ENCODE data around the gene PTPN2. TPM values are rescaled to one million over a fixed set of nuclear protein-coding genes. Genes with fewer than 3 reads are reported as not detected.

The PTPN2 gene
- total RNA-seq, 1 donor from 2014 or later: 95.2 TPM

DNA sequence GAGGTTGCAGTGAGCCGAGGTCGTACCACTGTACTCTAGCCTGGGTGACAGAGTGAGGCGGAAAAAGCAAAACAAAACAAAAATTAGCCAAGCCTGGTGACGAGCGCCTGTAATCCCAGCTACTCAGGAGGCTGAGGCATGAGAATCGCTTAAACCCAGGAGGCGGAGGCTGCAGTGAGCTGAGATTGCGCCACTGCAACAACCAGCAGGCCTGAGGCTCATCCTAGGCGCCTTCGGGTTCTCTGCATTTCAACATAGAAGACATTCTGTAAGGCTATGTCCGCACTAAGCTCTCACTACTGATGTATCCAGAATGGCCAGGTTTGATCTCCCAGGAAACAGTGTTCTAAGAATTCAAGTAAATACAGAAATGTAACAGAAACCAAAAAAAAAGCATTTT lies 23.5 kb downstream of the PTPN2 start:
- intact Hi-C loops (cut with micrococcal nuclease): no loop called here

DNA sequence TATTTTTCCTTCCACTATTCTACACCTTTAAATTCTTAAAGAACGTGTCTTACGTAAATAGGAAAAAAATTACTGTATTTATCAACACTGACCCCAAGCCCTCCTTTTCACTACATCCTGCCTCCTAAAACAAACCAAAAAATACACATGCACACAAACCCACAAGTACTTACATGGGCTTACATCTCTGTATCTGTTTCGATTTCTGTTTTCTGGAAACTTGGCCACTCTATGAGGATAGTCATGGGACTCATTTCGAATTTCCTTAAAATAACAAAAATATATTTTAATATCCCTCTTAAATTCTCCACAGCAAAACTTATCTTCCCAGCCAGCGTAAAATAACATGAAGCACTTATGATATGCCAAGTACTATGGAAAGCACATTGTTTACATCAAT lies 25.0 kb downstream of the PTPN2 start:
- intact Hi-C loops (cut with micrococcal nuclease): no loop called here

DNA sequence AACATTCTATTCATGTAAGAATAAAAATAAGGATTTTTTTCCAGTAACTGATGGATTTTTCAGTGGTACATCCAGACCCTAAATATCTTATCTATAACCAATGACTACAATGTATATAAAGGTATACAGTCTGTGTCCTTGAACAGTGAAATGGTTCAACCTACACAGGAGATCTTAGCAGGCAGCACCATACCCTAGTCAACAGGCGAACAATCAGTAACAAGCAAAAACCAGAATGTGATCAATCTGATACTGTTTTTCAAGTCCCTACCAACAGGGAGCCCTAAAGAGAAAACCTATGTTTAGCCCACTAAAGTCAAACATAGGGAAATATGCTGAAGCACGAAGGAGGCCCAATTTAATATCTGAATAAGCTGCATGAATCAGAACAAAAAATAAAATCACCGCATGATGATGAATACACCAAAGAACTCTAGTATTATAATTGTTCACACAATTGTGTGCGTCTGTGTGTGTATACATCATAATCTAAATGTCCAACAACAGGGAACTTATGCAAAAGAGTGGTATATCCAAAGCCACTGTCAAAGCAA lies 26.0 kb downstream of the PTPN2 start:
- intact Hi-C loops (cut with micrococcal nuclease): loop anchor here (1.0 kb wide), 1 partner anchor 19 kb away; no protein-coding TSS in a partner anchor

DNA sequence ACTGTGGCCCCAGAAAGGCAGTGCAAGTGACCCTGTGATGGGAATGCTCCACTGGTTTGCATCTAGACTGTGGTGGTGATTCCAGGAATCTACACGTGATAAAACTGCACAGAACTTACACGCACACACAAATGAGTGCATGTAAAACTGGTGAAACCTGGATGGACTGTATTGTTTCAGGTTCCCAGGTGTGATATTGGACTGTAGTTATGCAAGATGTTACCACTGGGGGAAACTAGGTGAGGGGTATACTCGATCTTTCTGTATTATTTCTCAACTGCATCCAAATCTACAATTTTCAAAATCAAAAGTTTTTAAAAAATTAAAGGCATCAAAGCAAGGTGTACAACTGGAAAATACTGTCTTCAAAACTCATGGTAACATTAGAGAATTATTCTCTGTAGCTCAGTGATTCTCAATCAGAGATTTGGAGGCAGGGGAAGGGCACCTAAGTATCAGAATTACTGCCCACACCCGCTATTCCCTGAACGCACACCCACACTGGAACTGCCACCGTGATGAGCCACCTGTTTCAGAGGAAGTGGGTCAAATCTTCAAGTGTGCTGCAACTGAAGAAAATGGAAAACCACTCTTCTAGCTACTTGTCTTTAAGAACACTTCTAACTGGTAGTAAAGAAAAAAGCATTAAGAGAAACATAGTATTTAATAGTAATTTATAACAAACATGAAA lies 26.7 kb downstream of the PTPN2 start:
- intact Hi-C loops (cut with micrococcal nuclease): loop anchor here (1.0 kb wide), 1 partner anchor 18 kb away; no protein-coding TSS in a partner anchor

- intact Hi-C loops (cut with micrococcal nuclease): no loop called here
Measured at GRCh38 chr18:12855916-12856315, 28.1 kb downstream of the PTPN2 start.

DNA sequence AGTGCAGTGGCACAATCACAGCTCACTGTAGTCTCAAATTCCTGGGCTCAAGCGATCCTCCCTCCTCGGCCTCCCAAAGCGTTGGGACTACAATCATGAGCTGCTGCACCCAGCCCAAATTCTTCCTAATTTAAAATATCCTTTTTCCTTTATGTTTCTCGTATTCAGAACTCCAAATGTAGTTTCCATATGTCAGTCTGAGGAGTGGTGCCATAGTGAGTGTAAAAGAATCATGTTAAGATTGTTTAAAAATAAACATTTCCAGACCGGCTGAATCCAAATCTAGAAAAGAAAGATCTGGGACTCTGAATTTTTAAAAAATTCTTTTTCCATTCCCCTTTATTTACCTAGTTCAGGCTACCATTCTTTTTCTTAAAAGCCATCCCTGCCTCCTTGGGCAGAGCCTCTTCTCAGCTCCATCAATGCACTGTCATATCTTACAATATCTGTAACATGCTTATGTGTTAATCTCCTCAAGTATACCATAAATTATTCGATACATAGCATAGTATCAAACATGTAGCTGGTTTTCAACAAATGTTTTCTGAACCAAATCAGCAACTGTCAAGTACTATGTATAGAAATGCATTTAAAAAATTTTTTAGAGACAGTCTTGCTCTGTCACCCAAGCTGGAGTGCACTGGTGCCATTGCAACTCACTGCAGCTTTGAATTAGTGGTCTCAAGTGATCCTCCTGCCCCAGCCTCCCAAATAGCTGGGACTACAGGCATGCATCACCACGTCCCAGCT lies 31.3 kb downstream of the PTPN2 start:
- intact Hi-C loops (cut with micrococcal nuclease): loop anchor here (1.0 kb wide), 1 partner anchor 8 kb away; no protein-coding TSS in a partner anchor

DNA sequence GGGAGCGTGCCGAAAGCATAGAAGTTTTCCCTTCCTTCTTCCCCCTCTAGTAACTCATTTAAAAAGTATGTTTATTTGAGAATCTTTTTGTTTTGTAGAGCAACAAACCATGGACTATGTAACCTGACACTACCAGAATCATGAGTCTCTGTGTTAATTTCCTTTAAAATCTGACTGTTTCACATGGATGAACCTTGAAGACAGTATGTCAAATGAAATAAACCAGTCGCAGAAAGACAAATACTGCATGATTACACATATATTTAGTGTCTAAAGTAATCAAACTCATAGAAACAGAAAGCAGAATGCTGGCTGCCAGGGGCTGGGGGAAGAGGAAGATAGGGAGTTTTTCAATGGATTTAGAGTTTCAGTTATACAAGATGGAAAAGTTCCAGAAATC lies 32.3 kb downstream of the PTPN2 start:
- intact Hi-C loops (cut with micrococcal nuclease): loop anchor here (1.0 kb wide), 1 partner anchor 7 kb away; no protein-coding TSS in a partner anchor

- intact Hi-C loops (cut with micrococcal nuclease): no loop called here
Measured at GRCh38 chr18:12849548-12849947, 34.5 kb downstream of the PTPN2 start.

DNA sequence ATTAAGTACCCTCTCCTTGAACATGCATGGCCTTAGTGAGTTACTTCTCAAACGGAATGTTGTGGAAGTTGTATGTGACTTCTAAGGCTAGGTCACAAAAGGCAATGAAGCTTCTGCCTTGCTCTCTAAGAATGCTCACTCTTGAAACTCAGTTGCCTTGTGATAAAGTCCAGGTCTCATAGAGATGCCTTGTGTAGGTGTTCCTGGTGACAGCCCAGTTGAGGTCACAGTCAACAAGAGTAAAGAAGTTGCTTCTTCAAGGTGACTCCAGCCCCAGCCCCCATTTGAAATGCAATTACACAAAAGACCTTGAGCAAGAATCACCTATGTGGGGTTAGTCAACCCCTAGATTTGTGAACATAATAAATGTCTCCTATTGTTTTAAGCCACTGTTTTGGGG lies 35.6 kb downstream of the PTPN2 start:
- intact Hi-C loops (cut with micrococcal nuclease): no loop called here

DNA sequence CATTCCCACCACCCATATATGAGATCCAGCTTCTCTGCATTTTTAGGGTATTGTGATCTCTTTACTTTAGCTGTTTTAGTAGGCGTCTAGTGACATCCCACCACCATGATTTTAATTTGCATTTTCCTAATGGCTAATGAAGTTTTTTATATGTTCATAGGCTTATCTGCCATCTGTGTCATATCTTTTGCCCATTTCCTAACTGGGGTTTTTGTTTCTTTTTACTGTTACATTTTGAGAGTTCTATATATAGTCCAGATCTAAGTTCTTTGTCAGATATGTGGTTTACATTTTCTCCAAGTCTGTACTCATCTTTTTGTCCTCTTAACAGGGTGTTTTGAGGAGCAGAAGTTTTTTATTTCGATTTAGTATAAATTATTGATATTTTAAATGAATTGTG lies 39.6 kb downstream of the PTPN2 start:
- intact Hi-C loops (cut with micrococcal nuclease): loop anchor here (1.0 kb wide), 1 partner anchor 8 kb away; no protein-coding TSS in a partner anchor

DNA sequence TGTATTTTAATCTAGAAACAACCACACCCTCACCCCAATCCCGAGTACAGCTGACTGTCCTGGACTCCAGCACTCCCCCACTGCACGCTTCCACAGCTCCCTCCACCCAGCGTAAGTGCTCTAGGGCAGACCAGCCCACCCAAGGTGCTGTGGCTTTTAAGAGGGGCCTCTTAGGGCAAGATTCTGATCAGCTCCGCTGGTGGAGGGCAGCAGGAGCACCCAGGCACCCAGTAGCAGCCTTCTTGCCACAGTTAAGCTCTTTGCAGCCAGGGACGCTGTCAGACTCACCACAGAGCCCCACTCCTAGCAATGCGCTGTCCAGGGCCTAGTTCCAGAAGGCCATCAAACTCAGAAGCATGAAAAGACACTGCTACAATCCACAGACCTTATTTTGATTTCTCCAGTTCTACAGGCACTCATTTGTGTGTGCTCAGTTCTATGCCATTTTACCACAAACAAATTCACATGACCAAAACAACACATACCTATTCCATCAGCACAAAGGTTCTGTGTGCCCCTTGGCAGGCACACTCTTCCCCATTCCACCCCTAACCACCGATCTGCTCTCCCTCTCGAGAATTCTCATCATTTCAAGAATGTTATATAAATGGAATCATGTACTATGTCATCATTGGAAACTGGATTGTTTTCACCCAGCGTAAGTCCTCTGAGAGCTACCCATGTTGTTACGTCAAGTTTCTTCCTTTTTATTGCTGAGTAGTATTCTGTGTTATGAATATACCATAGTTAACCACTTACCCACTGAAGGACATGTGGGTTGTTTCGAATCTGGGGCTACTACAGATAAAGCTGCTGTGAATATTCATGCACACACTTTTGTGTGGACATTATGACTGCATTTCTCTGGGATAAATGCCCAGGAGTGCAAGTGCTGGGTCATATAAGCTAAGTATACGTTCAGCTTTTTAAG lies 40.4 kb downstream of the PTPN2 start:
- intact Hi-C loops (cut with micrococcal nuclease): loop anchor here (1.0 kb wide), 1 partner anchor 9 kb away; no protein-coding TSS in a partner anchor

- intact Hi-C loops (cut with micrococcal nuclease): no loop called here
Measured at GRCh38 chr18:12842459-12843380, 41.3 kb downstream of the PTPN2 start.

- intact Hi-C loops (cut with micrococcal nuclease): no loop called here
Measured at GRCh38 chr18:12841070-12841469, 43.0 kb downstream of the PTPN2 start.

DNA sequence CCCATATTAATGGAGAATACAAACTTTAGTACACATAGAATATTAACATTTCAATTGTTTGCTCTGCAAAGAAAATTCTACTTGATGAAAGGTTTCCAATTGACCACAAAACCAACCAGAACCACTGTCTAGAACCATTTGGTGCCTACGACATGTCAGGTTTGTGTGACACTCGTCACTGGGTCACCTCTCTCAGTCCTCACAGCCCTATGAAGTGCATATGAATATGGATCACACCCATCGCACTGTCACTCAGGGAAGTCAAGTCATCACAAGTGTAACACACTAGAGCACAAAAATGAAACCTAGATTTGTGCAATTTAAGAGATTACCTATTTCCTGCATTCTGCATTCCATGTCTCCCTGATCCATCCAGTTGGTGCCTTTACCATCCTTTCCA lies 43.7 kb downstream of the PTPN2 start:
- intact Hi-C loops (cut with micrococcal nuclease): no loop called here

DNA sequence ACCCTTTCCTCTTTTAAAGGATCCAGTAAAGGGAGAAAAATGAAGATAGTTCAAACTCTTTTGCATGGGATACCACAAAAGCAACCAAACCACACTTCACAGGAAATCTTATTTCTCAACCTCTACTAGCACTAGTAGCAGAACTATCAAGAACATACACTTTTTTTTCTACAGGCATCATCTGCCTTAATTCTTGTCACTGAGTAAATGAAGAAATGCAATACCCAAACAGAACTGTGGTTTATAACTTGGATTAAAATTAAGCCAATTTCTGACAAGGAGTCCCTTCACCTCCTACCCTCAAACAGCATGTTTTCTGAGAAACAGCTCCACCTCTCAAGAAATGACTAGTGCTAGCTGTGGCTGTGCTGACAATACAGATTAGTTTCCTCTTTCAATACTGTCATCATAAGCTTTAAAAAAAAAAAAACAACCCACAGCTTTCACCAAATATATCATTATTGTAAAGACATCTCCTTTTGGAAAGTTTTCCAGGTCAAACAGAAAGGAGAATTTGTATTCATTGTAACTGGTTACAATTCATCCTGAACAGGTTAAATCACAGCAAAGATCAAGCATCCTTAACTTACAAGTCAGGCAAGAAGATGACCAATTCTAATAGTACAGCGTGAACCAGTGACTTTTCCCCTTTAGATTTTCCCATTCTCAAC lies 44.4 kb downstream of the PTPN2 start:
- intact Hi-C loops (cut with micrococcal nuclease): loop anchor here (1.0 to 5.0 kb wide), 11 partner anchors 11 to 538 kb away; partner anchors contain the start of genes AFG3L2, CEP192 and CEP76

DNA sequence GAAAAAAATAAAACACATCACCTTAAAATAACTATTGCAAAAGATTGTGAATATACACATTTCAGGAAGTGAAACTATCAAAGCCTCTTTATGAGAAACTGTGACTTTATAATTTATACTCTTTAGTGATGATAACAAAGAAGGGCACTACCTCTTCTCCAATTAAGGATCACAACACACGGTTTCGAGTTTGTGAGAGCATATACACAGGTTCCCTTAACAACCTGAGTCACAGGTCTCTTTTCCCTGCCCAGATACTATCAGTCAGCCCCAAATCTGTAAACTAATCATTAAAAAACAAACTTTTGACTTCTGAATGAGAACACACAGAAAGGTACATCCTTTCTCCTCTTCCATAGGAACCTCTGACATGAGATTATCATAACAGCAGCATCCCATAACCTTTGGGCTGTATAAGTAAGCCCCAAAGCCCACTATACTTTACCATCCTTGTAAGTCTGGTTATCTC lies 44.9 kb downstream of the PTPN2 start:
- intact Hi-C loops (cut with micrococcal nuclease): loop anchor here (1.0 to 5.0 kb wide), 11 partner anchors 11 to 538 kb away; partner anchors contain the start of genes AFG3L2, CEP192 and CEP76

- intact Hi-C loops (cut with micrococcal nuclease): loop anchor here (2.0 to 5.0 kb wide), 2 partner anchors 63 to 539 kb away; no protein-coding TSS in a partner anchor
Measured at GRCh38 chr18:12838178-12838634, 45.8 kb downstream of the PTPN2 start.

GRCh38 chr18:12837747-12838146 lies 46.3 kb downstream of the PTPN2 start:
- intact Hi-C loops (cut with micrococcal nuclease): loop anchor here (2.0 to 5.0 kb wide), 2 partner anchors 63 to 540 kb away; no protein-coding TSS in a partner anchor

DNA sequence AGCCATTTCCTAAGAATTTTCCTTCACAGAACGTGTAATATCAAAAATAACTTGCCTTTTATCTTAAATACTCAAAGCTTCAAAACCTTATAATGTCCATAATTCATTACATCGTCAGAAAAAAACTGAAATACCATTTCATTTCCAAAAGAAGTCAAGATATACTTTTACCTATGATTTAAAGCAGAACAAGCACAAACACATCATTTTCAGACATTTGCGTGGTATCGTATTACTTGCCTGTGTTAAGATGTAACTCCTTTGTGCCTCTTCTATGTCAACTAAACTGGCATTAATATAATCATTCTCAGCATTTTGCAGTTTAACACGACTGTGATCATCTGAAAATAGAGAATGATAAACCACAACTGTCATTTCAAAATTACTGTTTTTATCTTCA lies 47.5 kb downstream of the PTPN2 start:
- intact Hi-C loops (cut with micrococcal nuclease): loop anchor here (5.0 kb wide), 1 partner anchor 541 kb away; no protein-coding TSS in a partner anchor

Data from T-helper 1 cell treated with Interleukin-12 subunit alpha and Interleukin-12 subunit beta and Interleukin-4 antibody, amounts not matched to agents 30 ng/mL and 1 ng/mL, for 36 hours (primary cell).